A549 treated with RU486 at 1 μM for 4 hours (cell line): ENCODE data around the gene NEURL1. TPM values are rescaled to one million over a fixed set of nuclear protein-coding genes. Genes with fewer than 3 reads are reported as not detected.

Source experiments
- total RNA-seq: library from RNA; stranded (reverse); fragments of 200-300 nt; extraction: Qiagen RNA extraction; gene quantifications from 5 replicates; pipeline ENCODE4 v1.2.3, GENCODE V29; 2022; ENCODE audit warnings: low read depth

NEURL1 gene
- total RNA-seq = 0.18 to 0.83 TPM (median 0.35 TPM) in 5 replicates

GRCh38 chr10:103493362-103493915 lies at the start of gene NEURL1:
TSS of gene NEURL1 (plus strand) at chr10:103493705. CDS start at chr10:103494388, 683 bp downstream.

GRCh38 chr10:103451831-103452505 lies 41.5 kb upstream of the NEURL1 start, which contains the start of gene CALHM2:
TSS of gene CALHM2 (minus strand) at chr10:103452370. CDS start at chr10:103449941, 2,429 bp downstream.

GRCh38 chr10:103458720-103459119 lies 34.8 kb upstream of the NEURL1 start, which contains the start of gene CALHM1:
TSS of gene CALHM1 (minus strand) at chr10:103458900. CDS start at chr10:103458751, 149 bp downstream.

GRCh38 chr10:103479135-103479534 lies 14.4 kb upstream of the NEURL1 start, which contains the start of gene CALHM3:
TSS of gene CALHM3 (minus strand) at chr10:103479240. CDS start at chr10:103479032, 208 bp downstream.

Other genes starting within 250 kb of the NEURL1 start
- gene RPEL1, start 247.8 kb upstream of the NEURL1 start, total RNA-seq = 0.08 TPM in 1 of 5 replicates, not detected in the others
- gene INA, start 216.6 kb upstream of the NEURL1 start, total RNA-seq = 22.5 to 30.0 TPM (median 26.3 TPM) in 5 replicates
- 7.7 to 15.1 TPM (median 13.2 TPM) in 5 replicates for gene PCGF6, start 142.6 kb upstream of the NEURL1 start, total RNA-seq
- gene TAF5, start 125.7 kb upstream of the NEURL1 start, total RNA-seq = 2.4 to 4.4 TPM (median 3.6 TPM) in 5 replicates
- gene ATP5MK, start 97.2 kb upstream of the NEURL1 start, total RNA-seq = 250 to 552 TPM (median 478 TPM) in 5 replicates
- gene PDCD11, start 97.1 kb upstream of the NEURL1 start, total RNA-seq = 37.8 to 40.9 TPM (median 40.0 TPM) in 5 replicates
- 4.3 to 6.6 TPM (median 5.1 TPM) in 5 replicates for gene CALHM2, start 41.3 kb upstream of the NEURL1 start, total RNA-seq
- not detected in 5 replicates for gene CALHM1, start 34.8 kb upstream of the NEURL1 start, total RNA-seq
- gene CALHM3, start 14.5 kb upstream of the NEURL1 start, total RNA-seq = 0.35 to 0.53 TPM (median 0.41 TPM) in 5 replicates